Kidney epithelial cell (primary cell): Measurements from ENCODE around the gene TRIM56. TPM values are rescaled to one million over a fixed set of nuclear protein-coding genes. Genes with fewer than 3 reads are reported as not detected.
"Not testable (repeated sequence)": the region's sequence is repeated elsewhere in the genome, so short reads cannot be mapped to it uniquely, and the experiment has no call there.

Source experiments
- DNase-seq: peaks from one replicate; pipeline ENCODE4 v3.0.0-alpha.2; 2010; ENCODE audit warnings: low read depth
- H3K27me3 ChIP-seq: 2 replicates; pipeline ENCODE4 v1.6.0; 2011; ENCODE audit warnings: low read length; ENCODE audit not compliant: control insufficient read depth, insufficient read depth
- H3K36me3 ChIP-seq: 2 replicates; pipeline ENCODE4 v1.5.1; 2011; ENCODE audit warnings: low read length; ENCODE audit not compliant: control insufficient read depth, insufficient read depth
- H3K4me3 ChIP-seq: 2 replicates; pipeline ENCODE4 v1.5.1; 2011; ENCODE audit warnings: low read depth, mild to moderate bottlenecking, control low read depth, low read length
- CTCF ChIP-seq: IDR thresholded peaks from 2 replicates; pipeline ENCODE4 v1.5.1; 2011; ENCODE audit warnings: mild to moderate bottlenecking, moderate library complexity, low read length, control low read depth, inconsistent platforms; ENCODE audit not compliant: insufficient read depth, poor library complexity, severe bottlenecking
- total RNA-seq: library from RNA; depleted of rRNA; stranded (reverse); fragments of >200 nt; gene quantifications from 2 replicates; pipeline ENCODE4 v1.2.3, GENCODE V29; 2015

TRIM56 gene
- total RNA-seq, 1 donor from 2014 or later: 16.7 TPM

- H3K4me3 ChIP-seq: no peak overlapping the region
- H3K27me3 ChIP-seq: no peaks in the 10 kb centered on the region
- TF ChIP-seq CTCF: no peak
- no peaks in the 10 kb centered on the region for H3K36me3 ChIP-seq
- DNase-seq: no peak
Observed at GRCh38 chr7:101088858-101089529, 3.7 kb downstream of the TRIM56 start.

DNA sequence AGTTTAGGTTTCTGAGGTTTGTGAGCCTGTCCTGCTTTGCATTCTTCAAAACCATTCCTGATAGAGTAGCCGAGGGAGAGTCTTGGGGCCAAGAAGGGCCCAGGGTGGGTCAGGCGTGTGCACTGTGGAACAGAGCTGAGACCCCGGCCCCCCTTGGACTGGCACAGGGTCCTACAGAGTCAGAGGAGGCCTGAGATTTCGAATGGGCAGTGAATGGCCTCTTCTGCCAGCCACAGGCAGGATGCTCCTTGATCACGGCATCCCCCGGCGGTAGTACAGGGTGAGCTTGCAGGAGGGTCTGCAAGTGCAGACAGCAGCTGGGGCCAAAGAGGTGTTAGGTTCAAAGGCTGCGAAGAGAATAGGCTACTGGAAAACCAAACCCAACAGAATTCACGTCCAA lies 4.6 kb downstream of the TRIM56 start:
- no peak for DNase-seq
- no peaks in the 10 kb centered on the region for H3K36me3 ChIP-seq
- H3K4me3 ChIP-seq: no peak overlapping the region
- no peaks in the 10 kb centered on the region for H3K27me3 ChIP-seq
- TF ChIP-seq CTCF: no peak

DNA sequence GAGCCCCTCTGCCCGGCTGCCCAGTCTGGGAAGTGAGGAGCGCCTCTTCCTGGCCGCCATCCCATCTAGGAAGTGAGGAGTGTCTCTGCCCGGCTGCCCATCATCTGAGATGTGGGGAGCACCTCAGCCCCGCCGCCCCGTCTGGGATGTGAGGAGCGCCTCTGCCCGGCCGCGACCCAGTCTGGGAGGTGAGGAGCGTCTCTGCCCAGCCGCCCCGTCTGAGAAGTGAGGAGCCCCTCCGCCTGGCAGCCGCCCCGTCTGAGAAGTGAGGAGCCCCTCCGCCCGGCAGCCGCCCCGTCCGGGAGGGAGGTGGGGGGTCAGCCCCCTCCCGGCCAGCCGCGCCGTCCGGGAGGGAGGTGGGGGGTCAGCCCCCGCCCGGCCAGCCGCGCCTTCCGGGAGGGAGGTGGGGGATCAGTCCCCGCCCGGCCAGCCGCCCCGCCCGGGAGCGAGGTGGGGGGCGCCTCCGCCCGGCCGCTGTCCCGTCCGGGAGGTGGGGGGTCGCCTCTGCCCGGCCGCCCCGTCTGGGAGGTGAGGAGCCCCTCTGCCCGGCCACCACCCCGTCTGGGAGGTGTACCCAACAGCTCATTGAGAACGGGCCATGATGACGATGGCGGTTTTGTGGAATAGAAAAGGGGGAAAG lies 7.1 kb downstream of the TRIM56 start:
- H3K27me3 ChIP-seq, H3K4me3 ChIP-seq, DNase-seq, H3K36me3 ChIP-seq: not testable (repeated sequence)

GRCh38 chr7:101093906-101094305 lies 8.6 kb downstream of the TRIM56 start:
- Histone ChIP-seq H3K36me3 (no peaks in the 10 kb centered on the region), H3K4me3 (no peak overlapping the region), H3K27me3 (no peaks in the 10 kb centered on the region)
- no peak for TF ChIP-seq CTCF
- no peak for DNase-seq

GRCh38 chr7:101094376-101094775 lies 9.1 kb downstream of the TRIM56 start:
- no peaks in the 10 kb centered on the region for H3K27me3 ChIP-seq
- H3K4me3 ChIP-seq: no peak overlapping the region
- DNase-seq: no peak
- no peak for TF ChIP-seq CTCF
- no peaks in the 10 kb centered on the region for H3K36me3 ChIP-seq

DNA sequence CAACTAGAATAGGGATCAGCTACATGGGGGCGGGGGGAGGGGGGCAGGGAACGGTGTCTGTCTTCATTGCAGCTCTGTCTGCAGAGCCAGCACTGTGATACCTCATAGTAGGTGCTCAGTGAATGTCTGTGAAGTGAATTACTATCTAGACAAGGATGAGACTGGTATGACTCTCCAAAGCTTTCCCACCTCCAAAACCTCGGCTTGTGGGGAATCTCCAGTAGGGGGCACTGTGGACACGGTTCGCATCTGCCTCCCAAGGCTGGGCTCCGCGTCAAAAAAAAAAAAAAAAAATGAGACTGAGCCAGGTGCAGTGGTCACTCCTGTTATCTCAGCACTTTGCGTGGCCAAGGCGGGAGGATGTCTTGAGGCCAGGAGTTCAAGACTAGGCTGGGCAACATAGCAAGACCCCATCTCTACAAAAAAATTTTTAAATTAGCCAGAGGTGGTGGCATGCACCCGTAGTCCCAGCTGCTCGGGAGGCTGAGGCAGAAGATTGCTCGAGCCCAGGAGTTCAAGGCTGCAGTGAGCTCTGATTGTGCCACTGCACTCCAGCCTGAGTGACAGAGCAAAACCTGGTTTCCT lies 9.6 kb downstream of the TRIM56 start:
- H3K4me3 ChIP-seq: no peak overlapping the region
- DNase-seq: no peak
- peak; percentile 77 for TF ChIP-seq CTCF
- no peaks in the 10 kb centered on the region for H3K36me3 ChIP-seq
- H3K27me3 ChIP-seq: no peaks in the 10 kb centered on the region
